ENCODE results near the gene BMP6.

The BMP6 gene

DNA sequence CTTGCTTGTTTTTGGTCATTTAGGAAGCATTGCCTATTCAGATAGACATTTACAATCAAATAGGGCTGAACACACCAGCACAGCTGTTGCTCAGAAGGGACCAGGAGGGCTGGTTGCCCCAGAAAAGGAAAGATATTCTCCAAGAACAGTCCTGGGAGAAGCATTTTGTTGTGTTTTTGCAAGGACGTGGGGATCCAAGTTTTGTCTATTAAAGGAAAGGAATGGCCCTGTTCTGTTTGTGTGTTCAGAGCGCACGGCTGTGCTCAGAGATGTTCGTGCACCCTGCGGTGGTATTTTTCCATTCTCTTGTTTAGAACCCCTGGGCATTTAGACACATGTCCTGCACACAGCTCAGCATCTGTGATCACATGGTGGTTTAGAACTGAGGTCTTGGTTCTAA is 102.2 kb downstream of the BMP6 start:
- no peak for DNase-seq (ENCODE audit: low spot score)

DNA sequence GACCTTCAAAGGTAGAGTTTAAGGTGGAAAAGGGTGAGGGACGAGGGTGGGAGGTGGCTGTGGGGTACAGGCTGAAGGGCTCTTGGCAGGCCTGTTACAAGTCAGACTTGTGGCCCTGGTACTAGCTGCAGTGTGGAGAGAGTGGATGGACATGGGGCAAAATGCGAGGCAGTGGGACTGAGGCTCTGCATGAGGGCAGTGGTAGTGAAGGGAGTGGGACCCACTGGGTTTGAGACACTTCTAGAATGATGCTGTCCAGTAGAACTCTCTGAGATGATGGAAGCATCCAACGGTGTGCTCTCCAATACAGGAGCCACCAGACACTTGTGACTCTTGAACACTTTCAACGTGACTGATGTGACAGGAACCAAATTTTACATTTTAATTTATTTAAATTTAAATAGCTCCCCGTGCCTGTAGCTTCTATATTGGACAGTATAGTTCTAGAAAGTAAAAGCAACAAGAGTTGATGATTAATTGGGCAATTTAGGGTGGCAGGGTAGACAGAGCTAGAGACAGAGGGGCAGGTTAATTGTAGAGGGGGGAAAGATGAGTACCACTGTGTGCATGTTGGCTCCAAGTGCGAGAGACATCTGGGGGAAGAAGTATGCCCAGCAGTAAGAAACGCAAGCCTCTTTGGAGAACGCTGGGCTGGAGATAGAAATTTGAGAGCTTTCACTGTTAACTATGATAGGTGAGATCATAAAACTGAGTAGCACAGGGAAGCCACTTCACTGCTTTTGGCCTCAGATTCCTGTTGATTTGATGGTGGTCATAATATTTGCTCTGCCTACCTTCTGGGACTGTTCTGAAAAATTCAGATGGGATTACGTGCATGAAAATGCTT is 107.2 kb downstream of the BMP6 start:
- no peak for DNase-seq (ENCODE audit: low spot score)

GRCh38 chr6:7833751-7834070 is 107.8 kb downstream of the BMP6 start:
- DNase-seq (ENCODE audit: low spot score), result no peak

GRCh38 chr6:7836371-7837026 is 110.6 kb downstream of the BMP6 start:
- DNase-seq (ENCODE audit: low spot score), result no peak

- DNase-seq (ENCODE audit: low spot score), result no peak
Observed at GRCh38 chr6:7841781-7842468, 116.0 kb downstream of the BMP6 start.

DNA sequence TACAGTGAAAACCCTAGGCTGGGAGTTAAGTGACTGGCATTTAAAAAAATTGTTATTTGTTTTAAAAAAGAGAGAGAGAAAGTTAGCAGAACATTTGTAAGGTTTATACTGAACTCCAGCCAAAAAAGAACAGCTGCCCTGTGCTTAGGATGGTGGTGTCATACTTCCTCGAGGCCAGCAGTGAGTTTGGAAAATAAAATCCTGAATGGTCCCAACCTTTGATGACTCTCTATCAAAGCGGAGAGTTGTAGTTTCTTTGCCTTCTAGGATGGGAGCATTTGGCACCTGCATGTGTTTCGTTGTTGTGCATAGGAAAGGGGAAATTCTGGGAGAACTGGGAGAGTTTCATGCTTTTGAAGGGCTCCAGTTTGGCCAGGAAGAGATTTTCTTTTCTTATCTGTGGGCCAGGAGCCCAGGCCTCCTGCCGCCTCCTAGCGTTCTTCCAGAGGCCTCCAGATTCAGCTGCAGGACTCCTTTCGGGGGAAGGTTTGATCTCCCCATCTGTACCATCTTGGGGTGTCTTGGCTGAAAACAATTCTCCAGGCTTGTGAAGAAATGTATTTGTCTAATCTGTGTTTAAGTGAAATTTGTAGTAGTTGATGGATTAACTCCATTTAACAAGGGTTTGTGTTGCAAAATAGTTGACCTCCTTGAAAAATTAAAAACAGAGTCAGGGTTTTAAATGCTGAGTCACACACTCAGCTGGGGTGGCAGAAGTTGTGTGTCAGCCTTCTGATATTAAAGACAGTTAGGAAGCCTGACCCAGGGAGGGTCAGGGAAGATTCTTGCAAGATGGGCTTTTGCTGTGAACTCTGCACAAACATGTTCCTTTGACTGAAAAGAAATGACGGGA is 121.3 kb downstream of the BMP6 start:
- no peak for DNase-seq (ENCODE audit: low spot score)

DNA sequence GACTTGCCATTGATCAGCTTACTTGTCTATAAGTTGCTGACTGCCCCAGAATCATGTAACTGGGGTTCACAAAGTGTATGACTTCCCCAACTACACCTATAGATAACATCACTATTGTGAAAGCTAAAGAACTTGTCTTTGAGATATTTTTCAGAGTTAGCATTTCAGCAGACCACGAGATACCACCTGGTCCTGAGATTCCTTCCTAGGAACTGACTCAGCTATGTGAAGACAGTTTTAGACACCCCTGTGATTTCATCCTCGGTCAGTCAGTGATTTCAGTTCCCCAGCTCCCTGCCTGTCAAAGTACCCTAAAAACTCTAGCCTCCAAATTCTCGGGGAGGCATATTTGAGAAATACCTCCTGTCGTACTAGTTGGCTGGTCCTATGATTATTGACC is 122.3 kb downstream of the BMP6 start:
- no peak for DNase-seq (ENCODE audit: low spot score)

- no peak for DNase-seq (ENCODE audit: low spot score)
Observed at GRCh38 chr6:7851780-7852179, 125.9 kb downstream of the BMP6 start.

DNA sequence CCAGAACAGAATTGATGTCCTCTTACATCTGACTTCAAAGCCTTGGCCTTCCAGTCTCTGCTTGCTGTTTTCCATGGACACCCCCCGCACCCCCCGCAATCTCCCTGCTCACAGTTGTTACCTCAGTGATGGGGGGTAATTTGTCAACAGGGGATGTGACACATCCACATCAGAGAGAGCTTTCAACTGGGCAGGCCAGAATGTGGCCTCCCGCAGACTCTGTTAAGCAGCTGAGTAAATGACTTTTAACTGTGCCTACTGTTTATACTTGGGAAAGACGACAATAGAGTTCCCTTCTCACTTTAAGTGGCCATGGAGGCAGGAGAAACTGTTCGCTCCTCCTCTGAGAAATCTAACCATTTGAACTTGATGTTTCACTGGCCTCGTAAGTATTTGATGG is 133.7 kb downstream of the BMP6 start:
- DNase-seq (ENCODE audit: low spot score), result no peak

DNA sequence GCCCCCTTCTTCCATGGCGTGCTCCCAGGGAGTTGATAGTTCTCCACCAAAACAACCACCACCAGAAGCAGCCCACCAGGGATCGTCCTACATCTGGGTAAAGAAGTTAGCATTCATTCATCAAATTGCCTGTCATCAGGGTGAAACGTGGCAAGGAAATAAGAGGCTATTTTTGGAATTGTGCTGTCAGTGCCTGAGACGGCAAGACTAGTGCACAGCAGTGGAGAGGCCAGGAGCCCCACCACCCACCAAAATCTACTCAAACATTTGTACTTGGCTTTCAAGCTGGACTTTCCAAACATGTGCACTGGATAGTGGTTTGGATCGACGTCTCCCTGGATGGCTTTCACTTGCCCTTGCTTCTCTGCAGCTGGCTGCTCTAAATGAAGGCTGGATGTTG is 139.9 kb downstream of the BMP6 start:
- no peak for DNase-seq (ENCODE audit: low spot score)

DNA sequence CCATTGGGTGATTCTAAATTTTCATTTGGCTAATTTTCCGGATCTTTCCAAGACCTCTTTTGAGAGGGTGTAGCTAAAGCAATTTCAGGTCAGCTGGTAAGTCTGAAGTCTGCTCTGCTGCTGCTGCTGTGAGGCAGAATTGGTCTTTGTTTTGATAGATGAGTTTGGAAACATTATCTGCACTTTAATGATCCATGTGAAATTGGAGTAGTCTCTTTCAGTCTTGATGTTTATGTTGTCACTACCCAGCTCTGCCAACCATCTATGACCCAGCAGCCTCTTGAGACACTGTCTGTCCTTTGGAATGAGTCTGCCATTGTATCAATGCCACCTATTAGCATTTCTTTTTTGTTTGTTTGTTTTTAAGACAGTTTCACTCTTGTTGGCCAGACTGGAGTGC is 140.6 kb downstream of the BMP6 start:
- DNase-seq (ENCODE audit: low spot score), result no peak

- no peak for DNase-seq (ENCODE audit: low spot score)
Observed at GRCh38 chr6:7868926-7869325, 143.0 kb downstream of the BMP6 start.

DNA sequence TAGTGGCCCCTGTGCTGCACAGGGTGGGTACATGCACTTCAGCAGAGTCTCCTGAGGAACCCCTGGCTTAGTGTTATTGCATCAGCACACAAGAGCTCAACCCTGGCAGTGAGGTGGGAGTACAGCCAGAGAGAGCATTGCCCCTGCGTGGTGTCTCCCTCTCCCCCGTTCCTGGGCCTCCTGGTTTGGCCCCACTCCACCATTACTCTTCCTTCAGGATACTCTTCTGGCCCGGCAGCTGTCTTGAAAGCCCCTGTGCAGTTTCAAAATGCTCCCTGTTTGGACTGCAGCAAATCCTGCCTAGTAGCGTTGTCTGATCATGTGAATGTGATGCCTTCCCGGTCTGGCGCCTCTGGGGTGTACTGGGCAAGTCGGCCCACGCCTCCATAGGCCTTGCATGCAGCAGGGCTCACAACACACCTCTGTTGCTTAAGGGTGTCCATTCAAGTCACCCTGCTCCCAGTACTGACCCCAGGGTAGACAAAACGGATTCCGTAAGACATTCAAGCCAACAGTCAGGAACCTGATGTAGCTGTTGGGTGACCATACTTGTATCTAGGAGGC is 152.6 kb downstream of the BMP6 start:
- no peak for DNase-seq (ENCODE audit: low spot score)

DNA sequence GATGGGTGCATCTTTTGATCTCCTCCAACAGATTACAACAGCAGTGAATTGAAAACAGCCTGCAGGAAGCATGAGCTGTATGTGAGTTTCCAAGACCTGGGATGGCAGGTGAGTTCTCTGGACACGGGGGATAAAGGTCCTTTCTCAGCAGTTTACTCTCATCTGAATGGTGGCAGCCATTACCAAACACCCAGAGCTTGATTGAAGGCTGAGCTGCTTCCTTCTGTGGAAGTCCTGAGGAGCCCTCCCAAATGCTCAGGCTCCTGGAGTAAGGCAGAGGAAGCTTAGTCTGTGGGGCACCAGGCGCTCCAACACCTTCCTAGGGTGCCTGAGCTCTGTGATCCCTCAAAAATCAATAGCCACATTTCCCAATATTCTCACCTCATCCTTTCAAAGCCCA is 153.1 kb downstream of the BMP6 start:
- DNase-seq (ENCODE audit: low spot score), result no peak

- DNase-seq (ENCODE audit: low spot score), result no peak
Observed at GRCh38 chr6:7879579-7879978, 153.7 kb downstream of the BMP6 start.

GRCh38 chr6:7879980-7880717 is 154.2 kb downstream of the BMP6 start:
- DNase-seq (ENCODE audit: low spot score), result no peak

DNA sequence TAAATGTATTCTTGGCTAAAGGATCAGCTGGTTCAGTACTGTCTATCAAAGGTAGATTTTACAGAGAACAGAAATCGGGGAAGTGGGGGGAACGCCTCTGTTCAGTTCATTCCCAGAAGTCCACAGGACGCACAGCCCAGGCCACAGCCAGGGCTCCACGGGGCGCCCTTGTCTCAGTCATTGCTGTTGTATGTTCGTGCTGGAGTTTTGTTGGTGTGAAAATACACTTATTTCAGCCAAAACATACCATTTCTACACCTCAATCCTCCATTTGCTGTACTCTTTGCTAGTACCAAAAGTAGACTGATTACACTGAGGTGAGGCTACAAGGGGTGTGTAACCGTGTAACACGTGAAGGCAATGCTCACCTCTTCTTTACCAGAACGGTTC is 154.8 kb downstream of the BMP6 start:
- no peak for DNase-seq (ENCODE audit: low spot score)

- no peak for DNase-seq (ENCODE audit: low spot score)
Observed at GRCh38 chr6:7881765-7882500, 156.0 kb downstream of the BMP6 start.

- no peak for DNase-seq (ENCODE audit: low spot score)
Observed at GRCh38 chr6:7882505-7883257, 156.8 kb downstream of the BMP6 start.

GRCh38 chr6:7883381-7883780 is 157.5 kb downstream of the BMP6 start:
- DNase-seq (ENCODE audit: low spot score), result no peak
